Neuronal stem cell (in vitro differentiated cells): ENCODE measurements around the gene CNP.

Experiments
- DNase-seq: peaks from one replicate; pipeline ENCODE4 v3.0.0-alpha.2; 2013; ENCODE audit warnings: low spot score
- H2AFZ ChIP-seq: one replicate; pipeline ENCODE4 v1.6.1; 2013; ENCODE audit warnings: mild to moderate bottlenecking, low read length, inconsistent platforms
- H2AK5ac ChIP-seq: 2 replicates; pipeline ENCODE4 v1.6.1; 2013; ENCODE audit warnings: low read depth, mild to moderate bottlenecking, inconsistent platforms, low read length, moderate library complexity, mixed read lengths
- H2BK120ac ChIP-seq: 2 replicates; pipeline ENCODE4 v1.6.1; 2013; ENCODE audit warnings: low read depth, mild to moderate bottlenecking, inconsistent platforms, low read length, moderate library complexity, mixed read lengths
- H2BK12ac ChIP-seq: one replicate; pipeline ENCODE4 v1.6.1; 2013; ENCODE audit warnings: low read length, inconsistent platforms
- H2BK15ac ChIP-seq: 2 replicates; pipeline ENCODE4 v1.6.1; 2013; ENCODE audit warnings: mild to moderate bottlenecking, low read length, inconsistent platforms, mixed read lengths
- H2BK5ac ChIP-seq: one replicate; pipeline ENCODE4 v1.6.1; 2013; ENCODE audit warnings: inconsistent platforms, mild to moderate bottlenecking, low read length, moderate library complexity
- H3K14ac ChIP-seq: one replicate; pipeline ENCODE4 v1.6.1; 2013; ENCODE audit warnings: low read length, inconsistent platforms
- H3K18ac ChIP-seq: 2 replicates; pipeline ENCODE4 v1.6.1; 2013; ENCODE audit warnings: low read length, inconsistent platforms
- H3K23ac ChIP-seq: 2 replicates; pipeline ENCODE4 v1.6.1; 2013; ENCODE audit warnings: low read depth, mild to moderate bottlenecking, mixed read lengths, low read length, inconsistent platforms; ENCODE audit not compliant: poor library complexity
- H3K27ac ChIP-seq: replicated peaks from 3 replicates; pipeline ENCODE4 v1.5.1; 2013; ENCODE audit warnings: low read length, inconsistent platforms
- H3K27me3 ChIP-seq, 3 experiments: 2 replicates each; pipeline ENCODE4 v1.6.1; 2013; ENCODE audit warnings: low read length in 3 of 3, mild to moderate bottlenecking in 2 of 3, inconsistent platforms in 1 of 3, low read depth in 1 of 3, mixed read lengths in 1 of 3, moderate library complexity in 1 of 3; ENCODE audit not compliant: control insufficient read depth in 3 of 3, insufficient read depth in 3 of 3
- H3K36me3 ChIP-seq, 2 donors: replicated peaks in 1 of 2; 2 replicates each; pipeline ENCODE4 v1.6.1; 2013; ENCODE audit warnings: low read length in 2 of 2; ENCODE audit not compliant: control insufficient read depth in 2 of 2, insufficient read depth in 2 of 2
- H3K4ac ChIP-seq: 2 replicates; pipeline ENCODE4 v1.6.1; 2013; ENCODE audit warnings: inconsistent platforms, mild to moderate bottlenecking, low read length, moderate library complexity
- H3K4me1 ChIP-seq, 2 donors: 1 replicate in 1 of 2; 2 replicates in 1 of 2; pipeline ENCODE4 v1.6.1; 2013; ENCODE audit warnings: low read length in 2 of 2, low read depth in 1 of 2; ENCODE audit not compliant: control insufficient read depth in 2 of 2, insufficient read depth in 1 of 2
- H3K4me2 ChIP-seq: one replicate; pipeline ENCODE4 v1.6.1; 2013; ENCODE audit warnings: mild to moderate bottlenecking, low read length, inconsistent platforms; ENCODE audit not compliant: insufficient read depth, poor library complexity, severe bottlenecking
- H3K4me3 ChIP-seq, 2 donors: 2 replicates each; pipeline ENCODE4 v1.5.1; 2013; ENCODE audit warnings: low read length in 2 of 2, mild to moderate bottlenecking in 2 of 2, inconsistent platforms in 1 of 2, moderate library complexity in 1 of 2
- H3K79me1 ChIP-seq: one replicate; pipeline ENCODE4 v1.6.1; 2013; ENCODE audit warnings: low read depth, mild to moderate bottlenecking, inconsistent platforms, low read length, moderate library complexity
- H3K9ac ChIP-seq: one replicate; pipeline ENCODE4 v1.6.1; 2013; ENCODE audit warnings: mild to moderate bottlenecking, low read depth, low read length, inconsistent platforms; ENCODE audit not compliant: poor library complexity
- H3K9me3 ChIP-seq, 2 donors: replicated peaks in 1 of 2; 2 replicates each; pipeline versions ENCODE3 to v1.6.1; 2013; ENCODE audit warnings: low read length in 2 of 2, mild to moderate bottlenecking in 2 of 2, inconsistent platforms in 1 of 2, low read depth in 1 of 2, mixed read lengths in 1 of 2, moderate library complexity in 1 of 2; ENCODE audit not compliant: control insufficient read depth in 2 of 2, insufficient read depth in 1 of 2
- H4K8ac ChIP-seq: one replicate; pipeline ENCODE4 v1.6.1; 2013; ENCODE audit warnings: low read depth, mild to moderate bottlenecking, inconsistent platforms, low read length, moderate library complexity
- H4K91ac ChIP-seq: one replicate; pipeline ENCODE4 v1.6.1; 2013; ENCODE audit warnings: low read length, low read depth, mild to moderate bottlenecking, inconsistent platforms; ENCODE audit not compliant: poor library complexity
- WGBS, 2 donors: extraction: QIAGEN DNeasy Blood & Tissue Kit; methylation state at CpG; one replicate each; pipeline ENCODE4 v1.1.7; 2013; ENCODE audit warnings: missing lambda C conversion rate in 2 of 2, mixed read lengths in 1 of 2; ENCODE audit not compliant: insufficient read length in 2 of 2, insufficient replicate concordance in 1 of 2; ENCODE audit errors: extremely low coverage in 2 of 2; 5-methylcytosine and 5-hydroxymethylcytosine counted together

CNP gene

DNA sequence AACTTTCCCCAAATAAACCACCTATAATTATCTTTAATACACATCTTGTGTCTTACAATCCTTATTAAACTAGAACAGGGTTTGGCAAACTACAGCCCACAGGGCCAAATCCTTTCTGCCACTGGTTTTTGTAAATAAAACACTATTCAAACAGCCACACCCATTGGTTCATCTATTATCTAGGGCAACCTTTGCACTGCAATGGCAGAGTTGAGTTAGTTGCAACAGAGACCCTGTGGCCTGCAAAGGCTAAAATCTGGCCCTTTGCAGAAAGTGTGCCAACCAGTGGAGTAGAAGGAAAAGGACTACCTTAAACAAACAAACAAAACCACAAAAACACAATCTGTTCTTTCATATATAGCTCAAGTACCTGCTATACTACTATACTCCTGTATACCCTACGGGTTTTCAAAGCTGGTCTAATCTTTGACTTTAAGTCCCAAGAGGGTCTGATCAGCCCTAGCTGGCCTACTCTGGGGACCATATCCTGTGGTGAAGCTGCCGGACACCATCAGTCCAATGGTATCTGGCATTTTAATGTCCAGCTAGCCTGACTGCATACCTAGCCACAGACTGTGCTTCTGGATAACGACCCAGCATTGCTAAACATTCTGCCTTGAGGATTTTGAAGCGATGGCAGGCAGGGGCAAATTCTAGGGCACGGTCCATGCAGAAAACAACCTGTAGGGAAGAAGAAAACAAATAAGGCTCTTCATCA lies 23.3 kb downstream of the CNP start:
- Histone ChIP-seq H3K27me3 (no peaks in the 10 kb centered on the region), H3K9ac (no peak overlapping the region), H2BK120ac (no peak overlapping the region), H3K23ac (no peak overlapping the region), H3K27ac (no peak overlapping the region), H3K4me3 (no peak overlapping the region), H2AFZ (no peak overlapping the region), H3K4me1 (no peaks in the 10 kb centered on the region), H3K36me3 (peaks cover 40 to 96% of the 10 kb centered on the region in 2 donors), H2BK15ac (no peak overlapping the region), H2BK5ac (no peak overlapping the region), H2AK5ac (no peak overlapping the region), H3K18ac (no peak overlapping the region), H2BK12ac (no peak overlapping the region), H3K4me2 (no peak overlapping the region), H3K9me3 (no peaks in the 10 kb centered on the region), H3K14ac (no peak overlapping the region), H3K4ac (no peak overlapping the region), H3K79me1 (peaks cover 3% of the 10 kb centered on the region), H4K91ac (no peak overlapping the region), H4K8ac (no peak overlapping the region)
- WGBS, 2 donors, result no CpG with 5 or more reads among the region's 5 CpGs
- DNase-seq, result no peak

GRCh38 chr17:41992576-41992975 lies 26.0 kb downstream of the CNP start:
- no peak overlapping the region for H3K4ac ChIP-seq
- H3K9me3 ChIP-seq, result no peaks in the 10 kb centered on the region
- no peak overlapping the region for H3K27ac ChIP-seq
- no peak overlapping the region for H3K14ac ChIP-seq
- no peak for DNase-seq
- no peaks in the 10 kb centered on the region for H3K4me1 ChIP-seq
- H3K9ac ChIP-seq, result no peak overlapping the region
- H3K4me3 ChIP-seq, result no peak overlapping the region
- no peak overlapping the region for H4K8ac ChIP-seq
- no peak overlapping the region for H2BK5ac ChIP-seq
- no peaks in the 10 kb centered on the region for H3K27me3 ChIP-seq
- H2BK15ac ChIP-seq, result no peak overlapping the region
- H2BK12ac ChIP-seq, result no peak overlapping the region
- no peak overlapping the region for H2AK5ac ChIP-seq
- no peak overlapping the region for H4K91ac ChIP-seq
- no CpG with 5 or more reads among the region's 3 CpGs for WGBS, 2 donors
- no peak overlapping the region for H3K23ac ChIP-seq
- H2AFZ ChIP-seq, result no peak overlapping the region
- no peak overlapping the region for H2BK120ac ChIP-seq
- no peak overlapping the region for H3K4me2 ChIP-seq
- no peak overlapping the region for H3K18ac ChIP-seq
- H3K79me1 ChIP-seq, result peaks cover 3% of the 10 kb centered on the region
- H3K36me3 ChIP-seq, result peaks cover 43 to 96% of the 10 kb centered on the region in 2 donors

DNA sequence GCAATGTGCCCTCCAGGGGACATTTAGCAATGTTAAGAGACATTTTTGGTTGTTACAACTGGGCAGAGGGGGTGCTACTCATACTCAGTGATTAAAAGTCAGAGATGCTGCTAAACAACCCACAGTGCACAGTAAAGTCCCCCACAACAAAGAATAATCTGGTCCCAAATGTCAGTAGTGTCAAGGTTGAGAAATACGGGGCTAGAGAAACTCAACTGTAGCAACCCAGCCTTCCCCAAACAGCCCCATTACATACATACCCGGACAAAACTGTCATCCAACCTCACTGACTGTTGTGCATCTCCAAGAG lies 30.2 kb downstream of the CNP start:
- Histone ChIP-seq H3K36me3 (peaks cover 39 to 93% of the 10 kb centered on the region in 2 donors), H3K23ac (no peak overlapping the region), H3K79me1 (peaks cover 3% of the 10 kb centered on the region), H3K14ac (no peak overlapping the region), H4K91ac (no peak overlapping the region), H2AFZ (no peak overlapping the region), H3K4me2 (no peak overlapping the region), H2AK5ac (no peak overlapping the region), H2BK12ac (no peak overlapping the region), H3K27ac (no peak overlapping the region), H3K27me3 (no peaks in the 10 kb centered on the region), H2BK120ac (no peak overlapping the region), H3K4ac (no peak overlapping the region), H2BK15ac (no peak overlapping the region), H3K18ac (no peak overlapping the region), H4K8ac (no peak overlapping the region), H3K9ac (no peak overlapping the region), H2BK5ac (no peak overlapping the region), H3K9me3 (no peaks in the 10 kb centered on the region), H3K4me1 (no peaks in the 10 kb centered on the region), H3K4me3 (no peak overlapping the region)
- DNase-seq, result no peak
- no CpG with 5 or more reads among the region's 2 CpGs for WGBS, 2 donors

GRCh38 chr17:41998497-41998896 lies 31.9 kb downstream of the CNP start:
- H4K8ac ChIP-seq, result no peak overlapping the region
- no peak overlapping the region for H2BK15ac ChIP-seq
- H3K27ac ChIP-seq, result no peak overlapping the region
- WGBS, 2 donors, result no CpG with 5 or more reads among the region's 2 CpGs
- H3K4me1 ChIP-seq, result peaks cover 0 to 4% of the 10 kb centered on the region in 2 donors
- H2BK12ac ChIP-seq, result no peak overlapping the region
- H2BK120ac ChIP-seq, result no peak overlapping the region
- H3K27me3 ChIP-seq, result no peaks in the 10 kb centered on the region
- no peak overlapping the region for H3K14ac ChIP-seq
- no peak overlapping the region for H3K4me2 ChIP-seq
- no peak for DNase-seq
- no peak overlapping the region for H2AK5ac ChIP-seq
- H3K79me1 ChIP-seq, result no peaks in the 10 kb centered on the region
- no peak overlapping the region for H2AFZ ChIP-seq
- no peak overlapping the region for H3K4me3 ChIP-seq
- H3K9me3 ChIP-seq, result no peaks in the 10 kb centered on the region
- H3K18ac ChIP-seq, result no peak overlapping the region
- no peak overlapping the region for H3K23ac ChIP-seq
- no peak overlapping the region for H3K9ac ChIP-seq
- no peak overlapping the region for H3K4ac ChIP-seq
- no peak overlapping the region for H4K91ac ChIP-seq
- H3K36me3 ChIP-seq, result peaks cover 38 to 94% of the 10 kb centered on the region in 2 donors
- no peak overlapping the region for H2BK5ac ChIP-seq
